Umbilical cord (tissue), 2 donors: ENCODE data around the gene CBS. TPM values are rescaled to one million over a fixed set of nuclear protein-coding genes. Genes with fewer than 3 reads are reported as not detected.
"Not testable (repeated sequence)": the region's sequence is repeated elsewhere in the genome, so short reads cannot be mapped to it uniquely, and the experiment has no call there.

Experiments
- DNase-seq: peaks from one replicate; pipeline ENCODE4 v3.0.0-alpha.2; 2015; ENCODE audit warnings: low spot score
- total RNA-seq: library from RNA; depleted of rRNA; stranded (reverse); fragments of >200 nt; gene quantifications from one replicate; pipeline ENCODE4 v1.2.3, GENCODE V29; 2014; ENCODE audit warnings: low replicate concordance; ENCODE audit not compliant: insufficient read depth

The CBS gene
- total RNA-seq, result 4.8 TPM

- DNase-seq, result not testable (repeated sequence)
These were observed at the start of gene CBS for GRCh38 chr21:43075170-43076022. TSS of gene CBS (minus strand) at chr21:43075835. CDS start at chr21:43072193, 3,642 bp downstream.

- DNase-seq, result not testable (repeated sequence)
These were observed 40.3 kb upstream of the CBS start for GRCh38 chr21:43115956-43116355.

- DNase-seq, result not testable (repeated sequence)
These were observed 38.8 kb upstream of the CBS start for GRCh38 chr21:43114483-43114882.

GRCh38 chr21:43109006-43109405, 33.4 kb upstream of the CBS start:
- DNase-seq, result not testable (repeated sequence)

GRCh38 chr21:43108177-43108576, 32.5 kb upstream of the CBS start:
- DNase-seq, result not testable (repeated sequence)

GRCh38 chr21:43107794-43108137, 32.1 kb upstream of the CBS start:
- not testable (repeated sequence) for DNase-seq

- not testable (repeated sequence) for DNase-seq
These were observed 31.5 kb upstream of the CBS start, which contains the start of gene U2AF1 for GRCh38 chr21:43106965-43107793. TSS of gene U2AF1 (minus strand) at chr21:43107570. CDS start at chr21:43107494, 76 bp downstream.

GRCh38 chr21:43104642-43105041, 29.0 kb upstream of the CBS start:
- not testable (repeated sequence) for DNase-seq

- not testable (repeated sequence) for DNase-seq
These were observed 26.6 kb upstream of the CBS start for GRCh38 chr21:43102281-43102680.

- DNase-seq, result not testable (repeated sequence)
These were observed 26.0 kb upstream of the CBS start for GRCh38 chr21:43101676-43102075.

GRCh38 chr21:43101000-43101399, 25.4 kb upstream of the CBS start:
- not testable (repeated sequence) for DNase-seq

GRCh38 chr21:43091979-43092614, 16.5 kb upstream of the CBS start:
- DNase-seq, result not testable (repeated sequence)

- DNase-seq, result not testable (repeated sequence)
These were observed 15.3 kb upstream of the CBS start for GRCh38 chr21:43090947-43091346.

GRCh38 chr21:43089463-43089862, 13.8 kb upstream of the CBS start:
- DNase-seq, result not testable (repeated sequence)

- DNase-seq, result not testable (repeated sequence)
These were observed 7.1 kb upstream of the CBS start for GRCh38 chr21:43082587-43083300.

- DNase-seq, result not testable (repeated sequence)
These were observed 1.0 kb upstream of the CBS start for GRCh38 chr21:43076643-43077042.

GRCh38 chr21:43076023-43076637, 495 bp upstream of the CBS start:
- not testable (repeated sequence) for DNase-seq

GRCh38 chr21:43074401-43075169, 1.1 kb downstream of the CBS start:
- DNase-seq, result not testable (repeated sequence)

- DNase-seq, result not testable (repeated sequence)
These were observed 2.9 kb downstream of the CBS start for GRCh38 chr21:43072742-43073141.

GRCh38 chr21:43069682-43070081, 6.0 kb downstream of the CBS start:
- DNase-seq, result not testable (repeated sequence)
